ENCODE measurements around the gene SEMA5A. TPM values are rescaled to one million over a fixed set of nuclear protein-coding genes. Genes with fewer than 3 reads are reported as not detected.

The SEMA5A gene
- total RNA-seq, 1 donor from 2014 or later: 31.1 TPM

GRCh38 chr5:9058666-9059065, 487.2 kb downstream of the SEMA5A start:
- TF ChIP-seq, protein P1, sequence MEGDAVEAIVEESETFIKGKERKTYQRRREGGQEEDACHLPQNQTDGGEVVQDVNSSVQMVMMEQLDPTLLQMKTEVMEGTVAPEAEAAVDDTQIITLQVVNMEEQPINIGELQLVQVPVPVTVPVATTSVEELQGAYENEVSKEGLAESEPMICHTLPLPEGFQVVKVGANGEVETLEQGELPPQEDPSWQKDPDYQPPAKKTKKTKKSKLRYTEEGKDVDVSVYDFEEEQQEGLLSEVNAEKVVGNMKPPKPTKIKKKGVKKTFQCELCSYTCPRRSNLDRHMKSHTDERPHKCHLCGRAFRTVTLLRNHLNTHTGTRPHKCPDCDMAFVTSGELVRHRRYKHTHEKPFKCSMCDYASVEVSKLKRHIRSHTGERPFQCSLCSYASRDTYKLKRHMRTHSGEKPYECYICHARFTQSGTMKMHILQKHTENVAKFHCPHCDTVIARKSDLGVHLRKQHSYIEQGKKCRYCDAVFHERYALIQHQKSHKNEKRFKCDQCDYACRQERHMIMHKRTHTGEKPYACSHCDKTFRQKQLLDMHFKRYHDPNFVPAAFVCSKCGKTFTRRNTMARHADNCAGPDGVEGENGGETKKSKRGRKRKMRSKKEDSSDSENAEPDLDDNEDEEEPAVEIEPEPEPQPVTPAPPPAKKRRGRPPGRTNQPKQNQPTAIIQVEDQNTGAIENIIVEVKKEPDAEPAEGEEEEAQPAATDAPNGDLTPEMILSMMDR (IDR thresholded peaks at IDR 0.05; ENCODE audit: unreplicated experiment): no peak
- Mint-ChIP-seq H3K27ac (ENCODE audit: unreplicated experiment) (no peak overlapping the region), H3K9me3 (ENCODE audit: unreplicated experiment) (no peaks in the 10 kb centered on the region), H3K36me3 (ENCODE audit: low read depth, unreplicated experiment) (peaks cover 4% of the 10 kb centered on the region), H3K4me1 (ENCODE audit: unreplicated experiment) (no peaks in the 10 kb centered on the region), H3K27me3 (ENCODE audit: unreplicated experiment) (peaks cover 6% of the 10 kb centered on the region), H3K4me3 (ENCODE audit: unreplicated experiment) (no peak overlapping the region)
- no peak for DNase-seq (ENCODE audit: low spot score)

DNA sequence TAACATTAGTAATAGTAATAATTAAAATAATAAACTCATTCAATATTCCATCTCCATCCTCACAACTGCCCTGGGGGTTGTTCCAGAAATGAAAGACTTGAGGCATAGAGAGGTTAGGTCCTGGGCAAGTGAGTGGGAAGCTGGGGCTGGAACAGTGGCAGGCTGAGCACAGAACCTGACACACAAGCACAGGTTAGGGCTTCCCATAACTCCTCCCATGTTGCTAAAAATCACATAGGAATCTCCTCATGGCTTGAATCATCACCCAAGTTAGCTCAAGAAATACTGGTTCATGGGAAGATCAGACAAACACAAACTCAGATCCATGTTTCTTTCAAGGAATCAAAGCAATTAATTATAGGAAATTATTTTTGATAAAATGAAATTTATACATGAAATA, 487.7 kb downstream of the SEMA5A start:
- no peak for DNase-seq (ENCODE audit: low spot score)
- no peaks in the 10 kb centered on the region for H3K4me1 Mint-ChIP-seq (ENCODE audit: unreplicated experiment)
- H3K27me3 Mint-ChIP-seq (ENCODE audit: unreplicated experiment): peaks cover 6% of the 10 kb centered on the region
- peaks cover 4% of the 10 kb centered on the region for H3K36me3 Mint-ChIP-seq (ENCODE audit: low read depth, unreplicated experiment)
- H3K9me3 Mint-ChIP-seq (ENCODE audit: unreplicated experiment): no peaks in the 10 kb centered on the region
- no peak overlapping the region for H3K27ac Mint-ChIP-seq (ENCODE audit: unreplicated experiment)
- TF ChIP-seq, protein P1 (IDR thresholded peaks at IDR 0.05; ENCODE audit: unreplicated experiment): no peak
- H3K4me3 Mint-ChIP-seq (ENCODE audit: unreplicated experiment): no peak overlapping the region

DNA sequence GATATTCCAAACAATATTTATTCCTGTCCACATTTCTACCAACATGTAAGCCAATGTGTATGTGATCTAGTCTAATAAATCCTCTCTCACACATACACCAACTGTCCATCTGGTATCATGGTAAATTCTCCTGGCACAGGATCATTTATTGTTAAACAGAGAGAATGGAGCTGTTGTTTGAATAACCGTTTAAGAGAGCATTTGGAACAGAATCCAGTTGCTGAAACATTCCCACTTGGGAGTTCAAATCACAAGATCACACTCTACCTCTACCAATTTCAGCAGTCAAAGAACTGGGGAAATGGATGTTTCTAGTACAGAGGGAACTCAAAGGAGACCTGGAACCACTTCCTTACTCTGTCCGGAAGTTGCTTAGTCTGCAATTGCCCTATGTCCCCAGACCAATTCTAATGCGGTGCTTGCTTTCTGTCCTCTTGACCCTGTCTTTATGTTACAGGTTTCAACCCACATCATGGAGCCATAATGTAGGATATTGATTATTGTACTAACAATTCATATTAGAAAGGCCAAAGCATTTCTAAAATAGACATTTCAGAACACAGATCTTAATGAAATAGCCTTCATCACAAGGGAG, 488.4 kb downstream of the SEMA5A start:
- Mint-ChIP-seq H3K36me3 (ENCODE audit: low read depth, unreplicated experiment) (peaks cover 4% of the 10 kb centered on the region), H3K27me3 (ENCODE audit: unreplicated experiment) (peaks cover 4% of the 10 kb centered on the region), H3K4me1 (ENCODE audit: unreplicated experiment) (no peaks in the 10 kb centered on the region)

DNA sequence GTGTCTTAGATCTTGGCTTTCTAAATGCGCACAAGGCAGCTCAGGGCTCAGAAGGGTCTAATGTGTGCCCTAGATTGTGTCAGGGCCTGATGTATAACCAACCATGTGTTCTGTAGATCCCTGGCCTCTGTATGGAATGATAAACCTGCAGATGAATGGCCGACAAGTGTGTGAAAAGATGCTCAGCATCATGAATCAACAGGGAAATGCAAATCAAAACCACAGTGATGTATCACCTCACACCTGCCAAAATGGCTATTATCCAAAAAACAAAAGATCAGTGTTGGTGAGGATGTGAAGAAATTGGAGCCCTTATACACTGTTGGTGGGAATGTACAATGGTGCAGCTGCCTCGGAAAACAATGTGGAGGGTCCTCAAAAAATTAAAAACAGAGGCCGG, 489.8 kb downstream of the SEMA5A start:
- DNase-seq (ENCODE audit: low spot score): no peak
- no peak overlapping the region for H3K27ac Mint-ChIP-seq (ENCODE audit: unreplicated experiment)
- no peaks in the 10 kb centered on the region for H3K27me3 Mint-ChIP-seq (ENCODE audit: unreplicated experiment)
- no peak overlapping the region for H3K4me3 Mint-ChIP-seq (ENCODE audit: unreplicated experiment)
- TF ChIP-seq, protein P1 (IDR thresholded peaks at IDR 0.05; ENCODE audit: unreplicated experiment): no peak
- H3K4me1 Mint-ChIP-seq (ENCODE audit: unreplicated experiment): no peaks in the 10 kb centered on the region
- H3K9me3 Mint-ChIP-seq (ENCODE audit: unreplicated experiment): no peaks in the 10 kb centered on the region
- H3K36me3 Mint-ChIP-seq (ENCODE audit: low read depth, unreplicated experiment): no peaks in the 10 kb centered on the region

More for the DNA sequence above, 488.4 kb downstream of the SEMA5A start:
- no peak for DNase-seq (ENCODE audit: low spot score)
- Mint-ChIP-seq H3K9me3 (ENCODE audit: unreplicated experiment) (no peaks in the 10 kb centered on the region), H3K4me3 (ENCODE audit: unreplicated experiment) (no peak overlapping the region), H3K27ac (ENCODE audit: unreplicated experiment) (no peak overlapping the region)
- TF ChIP-seq, protein P1 (IDR thresholded peaks at IDR 0.05; ENCODE audit: unreplicated experiment): no peak

GRCh38 chr5:9054821-9055589, 490.9 kb downstream of the SEMA5A start:
- no peaks in the 10 kb centered on the region for H3K36me3 Mint-ChIP-seq (ENCODE audit: low read depth, unreplicated experiment)
- no peak for DNase-seq (ENCODE audit: low spot score)
- no peaks in the 10 kb centered on the region for H3K4me1 Mint-ChIP-seq (ENCODE audit: unreplicated experiment)
- TF ChIP-seq, protein P1 (IDR thresholded peaks at IDR 0.05; ENCODE audit: unreplicated experiment): no peak
- no peaks in the 10 kb centered on the region for H3K27me3 Mint-ChIP-seq (ENCODE audit: unreplicated experiment)
- no peak overlapping the region for H3K27ac Mint-ChIP-seq (ENCODE audit: unreplicated experiment)
- no peak overlapping the region for H3K4me3 Mint-ChIP-seq (ENCODE audit: unreplicated experiment)
- H3K9me3 Mint-ChIP-seq (ENCODE audit: unreplicated experiment): no peaks in the 10 kb centered on the region
